Fibroblast of peridontal ligament (primary cell): ENCODE data around the gene DGCR8.
"Not testable (repeated sequence)": the region's sequence is repeated elsewhere in the genome, so short reads cannot be mapped to it uniquely, and the experiment has no call there.

Experiments used
- DNase-seq: peaks from one replicate; pipeline ENCODE4 v3.0.0-alpha.2; 2010; ENCODE audit errors: extremely low read depth

The DGCR8 gene

DNA sequence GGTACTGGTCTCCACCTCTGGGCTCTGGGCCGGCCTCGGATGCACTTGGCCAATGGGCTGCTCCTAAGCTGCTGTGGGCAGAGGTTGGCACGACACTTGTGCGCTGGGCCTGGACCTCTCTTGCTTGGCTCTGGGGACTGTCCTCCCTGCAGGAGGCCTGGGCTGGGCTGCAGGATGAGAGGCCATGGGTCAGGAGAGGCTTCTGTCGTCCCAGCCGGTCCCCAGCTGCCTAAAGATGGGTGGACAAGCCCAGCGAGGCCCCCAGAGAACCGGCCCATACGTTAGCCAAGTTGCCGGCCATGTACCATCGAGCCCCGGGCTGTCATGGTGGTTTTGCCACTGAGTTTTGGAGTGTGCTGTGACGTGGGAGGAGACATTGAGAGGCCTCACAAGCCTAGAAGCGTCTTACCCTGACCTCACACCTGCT is 72.4 kb downstream of the DGCR8 start:
- DNase-seq = no peak

DNA sequence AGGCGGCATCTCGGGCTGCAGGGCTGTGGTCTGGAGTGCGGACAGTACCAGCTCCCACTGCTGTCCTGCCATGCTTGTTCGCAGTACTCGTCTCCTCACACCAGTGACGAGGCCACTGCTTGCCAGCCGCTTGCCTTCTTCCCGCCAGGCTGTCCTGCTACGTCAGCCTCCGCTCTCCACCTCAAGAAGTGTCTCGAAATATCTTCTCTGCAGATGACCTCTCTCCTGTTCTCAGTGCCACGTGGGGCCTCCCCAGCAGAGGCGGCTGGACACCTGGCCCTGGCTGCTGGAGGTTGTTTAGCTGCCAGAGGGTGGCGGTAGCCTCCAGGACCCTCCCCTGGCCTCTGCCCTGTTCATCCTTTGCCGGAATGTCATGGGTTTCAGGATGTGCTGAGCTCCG is 73.9 kb downstream of the DGCR8 start:
- no peak for DNase-seq

DNA sequence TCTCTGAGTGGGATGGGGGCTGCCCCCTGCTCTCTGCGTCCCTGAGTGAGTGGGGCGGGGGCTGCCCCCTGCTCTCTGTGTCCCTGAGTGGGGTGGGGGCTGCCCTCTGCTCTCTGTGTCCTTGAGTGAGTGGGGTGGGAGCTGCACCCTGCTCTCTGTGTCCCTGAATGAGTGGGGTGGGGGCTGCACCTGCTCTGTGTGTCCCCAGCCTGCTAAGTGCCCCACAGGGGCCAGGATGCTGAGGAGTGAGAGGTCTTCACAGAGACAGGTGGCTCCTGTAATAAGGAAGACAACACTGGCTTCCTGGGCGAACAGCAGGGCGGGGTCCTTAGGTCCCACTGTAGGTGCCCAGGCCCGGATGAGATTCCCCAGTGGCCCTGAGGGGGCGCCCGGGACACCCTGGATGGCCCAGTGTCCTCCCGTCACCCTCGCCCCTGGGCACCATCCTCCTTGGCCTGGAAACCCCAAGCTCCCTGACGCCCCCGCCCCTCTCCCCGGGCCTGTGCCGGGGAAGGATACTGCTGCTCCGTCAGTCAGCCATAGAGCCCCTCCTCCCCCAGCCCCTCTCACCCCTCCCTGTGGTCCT is 74.7 kb downstream of the DGCR8 start:
- no peak for DNase-seq

DNA sequence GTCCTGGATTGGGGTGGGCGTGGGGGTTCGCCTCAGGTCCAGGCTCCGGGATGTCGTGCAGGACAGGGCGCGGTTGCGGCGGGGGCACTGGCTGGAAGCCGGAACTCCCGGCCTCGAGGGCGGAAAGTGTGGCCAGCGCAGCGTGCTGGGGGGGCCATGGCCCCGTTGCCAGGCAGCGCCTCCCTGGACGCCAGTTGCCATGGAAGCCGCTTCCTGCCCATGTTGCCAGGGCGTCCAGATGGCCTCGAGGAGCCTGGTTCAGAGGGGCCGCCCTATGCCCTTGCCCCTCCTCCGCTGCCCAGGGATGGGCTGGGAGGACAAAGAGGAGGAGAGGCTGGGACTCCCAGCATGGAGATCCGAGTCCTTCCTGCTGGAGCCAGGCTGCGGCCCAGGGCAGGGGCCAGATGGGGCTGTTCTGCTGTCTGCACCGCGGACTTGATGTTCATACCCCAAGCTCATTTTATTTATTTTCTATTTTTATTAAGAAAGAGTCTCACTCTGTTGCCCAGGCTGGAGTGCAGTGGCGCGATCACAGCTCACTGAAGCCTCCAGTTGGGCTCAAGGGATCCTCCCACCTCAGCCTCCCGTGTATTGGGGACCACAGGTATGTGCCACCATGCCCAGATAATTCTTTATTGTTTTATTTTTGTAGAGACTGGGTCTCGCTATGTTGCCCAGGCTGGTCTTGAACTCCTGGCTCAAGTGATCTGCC is 75.4 kb downstream of the DGCR8 start:
- DNase-seq = peak; percentile 53

DNA sequence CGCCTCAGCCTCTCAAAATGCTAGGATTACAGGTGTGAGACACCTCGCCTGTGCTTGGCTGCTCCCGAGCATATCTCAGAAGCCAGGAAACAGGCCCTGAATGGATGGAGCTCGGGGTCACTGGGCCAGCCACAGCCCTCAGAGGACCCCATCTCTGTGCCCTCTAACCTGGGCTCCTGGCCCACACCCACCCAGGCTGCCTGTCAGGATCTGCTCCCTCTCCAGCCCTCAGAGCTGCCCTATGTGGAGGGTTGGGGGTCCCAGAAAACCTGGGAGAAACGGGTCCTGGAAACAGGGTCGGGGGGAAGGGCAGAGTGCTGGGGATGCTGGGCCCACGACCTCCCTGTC is 76.0 kb downstream of the DGCR8 start:
- no peak for DNase-seq

DNA sequence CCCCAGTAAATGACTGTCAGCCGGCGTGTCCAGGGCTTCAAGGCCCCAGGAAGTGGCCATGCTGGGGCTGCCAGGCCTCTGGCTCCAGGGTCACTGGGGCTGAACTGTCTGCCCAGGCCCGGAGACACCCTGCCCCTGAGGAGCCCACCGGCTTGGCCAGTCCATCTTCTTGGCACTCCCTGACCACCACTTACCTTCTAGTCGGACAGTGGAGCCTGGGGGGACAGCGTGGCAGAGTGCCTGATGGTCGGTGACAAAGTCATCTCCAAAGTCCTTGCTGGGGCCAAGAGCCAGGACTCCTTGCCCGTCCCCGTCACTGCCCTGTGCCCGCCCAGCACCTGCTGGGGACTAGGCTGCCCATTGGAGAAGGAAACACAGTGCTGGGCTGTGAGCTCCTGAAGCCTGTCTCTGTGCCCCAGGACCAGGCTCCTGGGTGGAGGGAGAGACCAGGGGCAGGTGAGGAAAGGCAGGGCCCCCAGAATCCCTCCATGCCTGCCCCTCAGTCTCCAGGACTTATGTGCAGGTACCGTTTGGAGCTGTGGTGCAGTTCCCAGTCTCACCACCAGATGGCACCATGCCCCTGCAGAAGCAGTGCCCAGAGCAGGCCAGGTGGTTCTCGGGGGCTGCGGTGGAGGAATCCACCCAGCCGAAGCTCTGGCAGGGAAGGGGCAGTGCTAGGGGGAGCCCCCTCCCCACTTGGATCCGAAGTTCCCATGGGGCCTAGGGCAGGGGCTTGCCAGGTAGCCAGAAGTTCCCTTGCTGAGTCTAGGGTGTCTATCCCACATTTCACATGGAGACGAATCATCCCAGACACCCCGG is 76.8 kb downstream of the DGCR8 start:
- DNase-seq = peak; percentile 70

DNA sequence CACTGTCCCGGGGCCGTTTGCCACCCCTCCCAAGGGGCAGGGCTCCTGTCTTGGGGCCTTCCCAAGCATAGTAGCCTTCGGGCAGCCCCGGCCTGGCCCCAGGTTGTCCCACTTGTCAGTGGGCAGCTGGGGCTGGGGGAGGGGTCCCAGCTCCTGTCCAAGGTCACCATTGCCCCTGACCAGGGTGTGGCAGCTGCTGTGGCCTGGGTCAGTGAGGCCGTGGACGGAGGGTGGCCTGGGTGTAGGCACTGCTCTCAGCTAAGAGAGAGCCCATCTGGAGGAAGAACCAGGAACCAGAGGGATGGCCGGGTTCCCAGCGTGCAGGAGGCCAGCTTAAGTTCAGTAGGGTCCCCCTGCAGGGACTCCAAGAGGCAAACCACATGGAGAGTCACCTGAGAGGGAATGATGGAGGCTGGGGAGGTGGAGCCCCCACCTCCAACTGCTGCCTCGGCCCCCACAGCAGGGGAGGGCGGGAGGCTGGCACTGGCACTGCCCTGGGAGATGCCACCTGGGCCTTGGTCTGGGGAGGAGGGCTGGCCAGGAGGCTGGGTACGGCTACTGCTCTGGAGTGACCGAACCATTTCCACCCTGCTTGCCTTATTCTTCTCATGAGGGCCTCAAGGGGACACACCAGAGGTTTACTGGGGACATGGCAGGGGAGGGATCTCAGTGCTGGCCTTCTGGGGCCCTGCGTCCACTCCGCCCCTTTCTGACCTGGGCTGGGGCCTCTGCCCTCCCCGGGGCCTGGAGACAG is 77.6 kb downstream of the DGCR8 start:
- DNase-seq = no peak

DNA sequence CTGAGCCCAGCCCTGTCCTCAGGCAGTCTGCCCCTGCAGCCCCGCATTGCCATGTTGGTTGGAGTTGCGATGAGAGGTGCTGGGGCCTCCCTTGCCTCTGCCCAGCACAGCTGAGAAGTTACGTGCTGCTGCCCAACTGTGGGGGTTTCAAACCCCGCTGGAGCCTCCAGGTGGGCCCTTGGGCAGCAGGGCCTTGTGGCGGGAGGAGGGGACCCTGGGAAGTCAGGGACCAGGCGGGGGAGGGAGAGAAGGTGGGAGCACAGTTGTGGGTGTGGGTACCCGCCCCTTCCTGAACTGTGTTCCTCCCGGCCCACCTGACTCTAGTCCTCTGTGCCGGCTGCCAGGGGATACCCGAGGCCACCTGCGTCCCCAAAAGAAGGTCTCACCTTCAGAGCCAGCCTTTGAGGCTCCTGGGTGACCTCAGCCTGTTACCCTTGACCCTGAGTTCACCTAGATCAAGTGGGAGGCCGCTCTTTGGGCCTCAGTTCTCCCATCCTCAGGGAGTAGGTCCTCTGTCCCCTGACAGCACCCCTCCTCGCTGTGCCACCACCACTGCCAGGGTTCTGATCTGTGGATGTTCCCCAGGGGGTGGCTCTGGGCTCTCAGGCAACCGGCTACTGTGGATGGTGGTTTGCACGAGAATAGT is 78.5 kb downstream of the DGCR8 start:
- no peak for DNase-seq

DNA sequence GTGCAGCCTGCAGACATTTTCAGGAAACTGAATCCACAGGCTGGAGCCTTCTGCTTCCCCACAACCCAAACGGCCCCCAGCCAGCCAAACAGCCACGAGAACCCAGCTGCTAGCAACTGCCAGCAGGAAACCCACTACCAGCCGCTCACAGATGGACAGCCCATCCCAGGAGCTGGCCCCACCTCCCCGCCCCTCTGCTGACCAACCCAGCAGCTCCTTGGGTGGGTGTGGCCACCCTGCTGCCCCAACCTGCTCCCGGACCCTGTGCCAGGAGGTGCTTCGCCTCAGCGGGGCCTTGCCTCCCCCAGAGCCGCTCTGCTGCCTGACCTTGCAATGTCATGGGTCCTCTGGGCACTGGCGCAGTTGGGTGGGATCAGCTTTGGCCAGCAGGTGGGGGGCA is 79.0 kb downstream of the DGCR8 start:
- DNase-seq = no peak

DNA sequence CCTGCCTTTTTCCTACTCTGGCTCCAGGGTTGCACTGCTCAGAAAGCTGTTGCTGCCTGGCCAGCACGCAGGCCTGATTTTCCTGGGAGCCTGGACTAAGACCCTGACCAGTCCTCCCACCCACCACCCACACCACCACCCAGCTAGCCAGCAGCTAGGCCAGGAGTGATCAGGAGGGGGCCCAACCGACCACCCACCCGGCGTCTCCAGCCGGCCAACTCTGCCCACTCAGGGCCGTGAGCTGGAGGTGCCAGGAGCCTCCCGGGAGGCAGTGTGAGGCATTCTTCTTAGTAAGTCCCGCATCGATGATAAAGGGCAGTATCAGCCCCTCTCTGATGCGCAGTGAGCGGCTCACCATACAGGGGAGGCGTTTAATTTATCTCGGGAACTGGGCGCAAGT is 79.5 kb downstream of the DGCR8 start:
- not testable (repeated sequence) for DNase-seq

DNA sequence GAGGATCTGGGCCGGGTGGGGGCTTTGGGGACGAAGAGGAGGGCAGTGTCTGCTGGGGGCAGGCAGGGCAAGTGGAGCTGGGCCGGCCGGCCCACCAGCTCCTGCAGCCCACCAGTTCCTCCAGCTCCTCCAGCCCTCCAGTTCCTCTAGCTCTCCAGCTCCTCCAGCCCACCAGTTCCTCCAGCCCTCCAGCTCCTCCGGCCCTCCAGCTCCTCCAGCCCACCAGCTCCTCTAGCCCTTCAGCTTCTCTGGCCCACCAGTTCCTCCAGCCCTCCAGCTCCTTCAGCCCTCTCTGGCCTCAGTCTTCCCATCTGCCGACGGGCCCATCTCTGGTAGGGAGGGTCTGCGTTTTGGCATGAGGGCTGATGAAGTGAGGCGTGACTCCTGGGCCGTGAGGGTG is 80.0 kb downstream of the DGCR8 start:
- no peak for DNase-seq
